Liver (tissue), 3 donors: ENCODE measurements around the gene SOX5.

Experiments
- NR2F2 ChIP-seq: IDR thresholded peaks from 2 replicates; pipeline ENCODE4 v1.6.1; 2016; ENCODE audit warnings: antibody characterized with exemption
- RAD21 ChIP-seq, 2 donors: IDR thresholded peaks; 2 replicates each; pipeline ENCODE4 v1.6.1; 2016; ENCODE audit warnings: antibody characterized with exemption in 2 of 2, mild to moderate bottlenecking in 2 of 2
- SP1 ChIP-seq: IDR thresholded peaks from 2 replicates; pipeline ENCODE4 v1.6.1; 2018; ENCODE audit warnings: antibody characterized with exemption, mild to moderate bottlenecking
- TAF1 ChIP-seq: conservative IDR thresholded peaks from 2 replicates; pipeline ENCODE4 v1.6.1; 2016; ENCODE audit warnings: antibody characterized with exemption, mild to moderate bottlenecking
- YY1 ChIP-seq: IDR thresholded peaks from 2 replicates; pipeline ENCODE4 v1.6.1; 2016; ENCODE audit warnings: antibody characterized with exemption, mild to moderate bottlenecking
- TF ChIP-seq, protein P1 (sequence below): fragments of 150-350 bp; IDR thresholded peaks from 2 replicates; pipeline ENCODE4 v1.5.1; 2017; ENCODE audit warnings: improper control_type of control experiment, low read depth, low read length; ENCODE audit not compliant: missing input control
- TF ChIP-seq, protein P2 (sequence below): IDR thresholded peaks from 2 replicates; pipeline ENCODE4 v1.6.1; 2016; ENCODE audit warnings: antibody characterized with exemption
- TF ChIP-seq, protein P3 (sequence below): IDR thresholded peaks from 2 replicates; pipeline ENCODE4 v1.6.1; 2016; ENCODE audit warnings: antibody characterized with exemption, mild to moderate bottlenecking
- donor health status: healthy.
- donor health status: healthy.

DNA sequence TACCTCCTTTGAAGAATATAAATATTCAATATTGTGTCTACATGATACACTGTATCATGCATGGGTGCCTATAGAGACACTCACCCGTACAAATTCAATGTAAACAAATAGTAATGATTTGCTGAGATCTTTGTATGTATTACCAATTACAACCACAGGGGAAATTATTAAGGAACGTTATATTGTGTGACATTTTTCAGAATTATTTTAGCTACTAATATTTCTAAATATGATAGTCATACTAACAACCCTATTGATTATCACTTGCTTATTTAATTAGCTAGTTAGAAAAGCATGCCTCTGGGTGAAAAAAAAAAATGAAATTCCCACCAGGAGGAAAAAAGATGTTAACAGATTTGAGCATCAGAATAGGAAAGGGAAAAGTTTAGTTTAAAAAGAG is 2.1 kb downstream of the SOX5 start:
- TF ChIP-seq, protein P1, sequence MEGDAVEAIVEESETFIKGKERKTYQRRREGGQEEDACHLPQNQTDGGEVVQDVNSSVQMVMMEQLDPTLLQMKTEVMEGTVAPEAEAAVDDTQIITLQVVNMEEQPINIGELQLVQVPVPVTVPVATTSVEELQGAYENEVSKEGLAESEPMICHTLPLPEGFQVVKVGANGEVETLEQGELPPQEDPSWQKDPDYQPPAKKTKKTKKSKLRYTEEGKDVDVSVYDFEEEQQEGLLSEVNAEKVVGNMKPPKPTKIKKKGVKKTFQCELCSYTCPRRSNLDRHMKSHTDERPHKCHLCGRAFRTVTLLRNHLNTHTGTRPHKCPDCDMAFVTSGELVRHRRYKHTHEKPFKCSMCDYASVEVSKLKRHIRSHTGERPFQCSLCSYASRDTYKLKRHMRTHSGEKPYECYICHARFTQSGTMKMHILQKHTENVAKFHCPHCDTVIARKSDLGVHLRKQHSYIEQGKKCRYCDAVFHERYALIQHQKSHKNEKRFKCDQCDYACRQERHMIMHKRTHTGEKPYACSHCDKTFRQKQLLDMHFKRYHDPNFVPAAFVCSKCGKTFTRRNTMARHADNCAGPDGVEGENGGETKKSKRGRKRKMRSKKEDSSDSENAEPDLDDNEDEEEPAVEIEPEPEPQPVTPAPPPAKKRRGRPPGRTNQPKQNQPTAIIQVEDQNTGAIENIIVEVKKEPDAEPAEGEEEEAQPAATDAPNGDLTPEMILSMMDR = no peak
- TF ChIP-seq RAD21 (IDR thresholded peaks at IDR 0.05) = no peak
- TF ChIP-seq, protein P2, sequence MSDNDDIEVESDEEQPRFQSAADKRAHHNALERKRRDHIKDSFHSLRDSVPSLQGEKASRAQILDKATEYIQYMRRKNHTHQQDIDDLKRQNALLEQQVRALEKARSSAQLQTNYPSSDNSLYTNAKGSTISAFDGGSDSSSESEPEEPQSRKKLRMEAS = no peak
- TF ChIP-seq, protein P3, sequence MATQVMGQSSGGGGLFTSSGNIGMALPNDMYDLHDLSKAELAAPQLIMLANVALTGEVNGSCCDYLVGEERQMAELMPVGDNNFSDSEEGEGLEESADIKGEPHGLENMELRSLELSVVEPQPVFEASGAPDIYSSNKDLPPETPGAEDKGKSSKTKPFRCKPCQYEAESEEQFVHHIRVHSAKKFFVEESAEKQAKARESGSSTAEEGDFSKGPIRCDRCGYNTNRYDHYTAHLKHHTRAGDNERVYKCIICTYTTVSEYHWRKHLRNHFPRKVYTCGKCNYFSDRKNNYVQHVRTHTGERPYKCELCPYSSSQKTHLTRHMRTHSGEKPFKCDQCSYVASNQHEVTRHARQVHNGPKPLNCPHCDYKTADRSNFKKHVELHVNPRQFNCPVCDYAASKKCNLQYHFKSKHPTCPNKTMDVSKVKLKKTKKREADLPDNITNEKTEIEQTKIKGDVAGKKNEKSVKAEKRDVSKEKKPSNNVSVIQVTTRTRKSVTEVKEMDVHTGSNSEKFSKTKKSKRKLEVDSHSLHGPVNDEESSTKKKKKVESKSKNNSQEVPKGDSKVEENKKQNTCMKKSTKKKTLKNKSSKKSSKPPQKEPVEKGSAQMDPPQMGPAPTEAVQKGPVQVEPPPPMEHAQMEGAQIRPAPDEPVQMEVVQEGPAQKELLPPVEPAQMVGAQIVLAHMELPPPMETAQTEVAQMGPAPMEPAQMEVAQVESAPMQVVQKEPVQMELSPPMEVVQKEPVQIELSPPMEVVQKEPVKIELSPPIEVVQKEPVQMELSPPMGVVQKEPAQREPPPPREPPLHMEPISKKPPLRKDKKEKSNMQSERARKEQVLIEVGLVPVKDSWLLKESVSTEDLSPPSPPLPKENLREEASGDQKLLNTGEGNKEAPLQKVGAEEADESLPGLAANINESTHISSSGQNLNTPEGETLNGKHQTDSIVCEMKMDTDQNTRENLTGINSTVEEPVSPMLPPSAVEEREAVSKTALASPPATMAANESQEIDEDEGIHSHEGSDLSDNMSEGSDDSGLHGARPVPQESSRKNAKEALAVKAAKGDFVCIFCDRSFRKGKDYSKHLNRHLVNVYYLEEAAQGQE = no peak
- no peak for TF ChIP-seq SP1
- no peak for TF ChIP-seq TAF1
- TF ChIP-seq NR2F2 = no peak
- TF ChIP-seq YY1 = no peak
